IPS-18c (cell line): ENCODE data around the gene SLC26A1.

Experiments
- H3K4me3 ChIP-seq: 2 replicates; pipeline ENCODE4 v1.7.0; 2013; ENCODE audit warnings: low read depth, mild to moderate bottlenecking, low read length, moderate library complexity; ENCODE audit not compliant: insufficient read depth
- H3K9me3 ChIP-seq: one replicate; pipeline ENCODE4 v1.6.1; 2013; ENCODE audit warnings: mild to moderate bottlenecking, low read length, moderate library complexity; ENCODE audit not compliant: control insufficient read depth, insufficient read depth

Gene SLC26A1

GRCh38 chr4:955161-955921, 37.9 kb downstream of the SLC26A1 start:
- Histone ChIP-seq H3K9me3 (no peaks in the 10 kb centered on the region), H3K4me3 (no peak overlapping the region)

- Histone ChIP-seq H3K4me3 (no peak overlapping the region), H3K9me3 (no peaks in the 10 kb centered on the region)
Measured at GRCh38 chr4:954211-955020, 38.8 kb downstream of the SLC26A1 start.

- H3K4me3 ChIP-seq, result no peak overlapping the region
- no peaks in the 10 kb centered on the region for H3K9me3 ChIP-seq
Measured at GRCh38 chr4:953574-953915, 39.7 kb downstream of the SLC26A1 start.

- H3K4me3 ChIP-seq, result no peak overlapping the region
- H3K9me3 ChIP-seq, result no peaks in the 10 kb centered on the region
Measured at GRCh38 chr4:952881-953573, 40.2 kb downstream of the SLC26A1 start.

- Histone ChIP-seq H3K4me3 (no peak overlapping the region), H3K9me3 (no peaks in the 10 kb centered on the region)
Measured at GRCh38 chr4:951594-952468, 41.4 kb downstream of the SLC26A1 start.

GRCh38 chr4:951186-951585, 42.0 kb downstream of the SLC26A1 start:
- H3K4me3 ChIP-seq, result no peak overlapping the region
- H3K9me3 ChIP-seq, result no peaks in the 10 kb centered on the region

GRCh38 chr4:950136-951020, 42.8 kb downstream of the SLC26A1 start:
- Histone ChIP-seq H3K9me3 (no peaks in the 10 kb centered on the region), H3K4me3 (no peak overlapping the region)

- H3K4me3 ChIP-seq, result no peak overlapping the region
- no peaks in the 10 kb centered on the region for H3K9me3 ChIP-seq
Measured at GRCh38 chr4:949656-950055, 43.5 kb downstream of the SLC26A1 start.

- Histone ChIP-seq H3K9me3 (no peaks in the 10 kb centered on the region), H3K4me3 (no peak overlapping the region)
Measured at GRCh38 chr4:948936-949300, 44.3 kb downstream of the SLC26A1 start.

GRCh38 chr4:948101-948935, 44.9 kb downstream of the SLC26A1 start:
- no peaks in the 10 kb centered on the region for H3K9me3 ChIP-seq
- H3K4me3 ChIP-seq, result no peak overlapping the region

- no peaks in the 10 kb centered on the region for H3K9me3 ChIP-seq
- no peak overlapping the region for H3K4me3 ChIP-seq
Measured at GRCh38 chr4:947491-947971, 45.7 kb downstream of the SLC26A1 start.

GRCh38 chr4:946517-947471, 46.4 kb downstream of the SLC26A1 start:
- Histone ChIP-seq H3K9me3 (no peaks in the 10 kb centered on the region), H3K4me3 (no peak overlapping the region)

- no peaks in the 10 kb centered on the region for H3K9me3 ChIP-seq
Measured at GRCh38 chr4:946103-946450, 47.1 kb downstream of the SLC26A1 start.

GRCh38 chr4:945274-946102, 47.7 kb downstream of the SLC26A1 start:
- no peaks in the 10 kb centered on the region for H3K9me3 ChIP-seq
- no peak overlapping the region; the same call in none of the 2 replicates for H3K4me3 ChIP-seq

More at GRCh38 chr4:946103-946450, 47.1 kb downstream of the SLC26A1 start:
- H3K4me3 ChIP-seq, result no peak overlapping the region
